HL-60 (cell line): Measurements from ENCODE around the gene CBX5.

Experiments used
- DNase-seq, 2 experiments: peaks; one replicate each; pipeline ENCODE4 v3.0.0-alpha.2; 2010 to 2020; ENCODE audit warnings: low read depth in 1 of 2, low spot score in 1 of 2
- H3K27ac ChIP-seq: fragments of 250-450 bp; sonication (Bioruptor Pico); replicated peaks from 2 replicates; pipeline ENCODE4 v1.5.1; 2020; ENCODE audit warnings: mild to moderate bottlenecking, moderate library complexity
- H3K27me3 ChIP-seq: fragments of 250-450 bp; sonication (Bioruptor Pico); 2 replicates; pipeline ENCODE4 v1.5.1; 2021; ENCODE audit warnings: mild to moderate bottlenecking, moderate library complexity; ENCODE audit not compliant: insufficient read depth, poor library complexity, severe bottlenecking
- H3K4me3 ChIP-seq: replicated peaks from 2 replicates; pipeline ENCODE4 v1.5.1; 2011; ENCODE audit warnings: mild to moderate bottlenecking, control low read depth, low read length; ENCODE audit not compliant: insufficient read depth
- CTCF ChIP-seq: IDR thresholded peaks from one replicate; pipeline ENCODE4 v1.5.1; 2011; ENCODE audit warnings: low read length, control low read depth, inconsistent platforms; ENCODE audit not compliant: insufficient read depth
- GABPA ChIP-seq: IDR thresholded peaks from 2 replicates; pipeline ENCODE4 v1.6.1; 2012; ENCODE audit warnings: low read depth
- POLR2AphosphoS5 ChIP-seq: IDR thresholded peaks from 2 replicates; pipeline ENCODE4 v1.6.1; 2012; ENCODE audit warnings: low read depth
- REST ChIP-seq: IDR thresholded peaks from 2 replicates; pipeline ENCODE4 v1.6.1; 2012; ENCODE audit warnings: low read depth; ENCODE audit not compliant: insufficient replicate concordance
- SPI1 ChIP-seq: IDR thresholded peaks from 2 replicates; pipeline ENCODE4 v1.6.1; 2012; ENCODE audit warnings: low read depth, mild to moderate bottlenecking, borderline replicate concordance

Gene CBX5

GRCh38 chr12:54253240-54253639 lies 26.7 kb downstream of the CBX5 start:
- H3K27me3 ChIP-seq, result no peaks in the 10 kb centered on the region
- no peak for DNase-seq
- H3K4me3 ChIP-seq, result no peak overlapping the region
- TF ChIP-seq GABPA (no peak), REST (no peak), POLR2AphosphoS5 (no peak), CTCF (no peak), SPI1 (no peak)
- no peak overlapping the region for H3K27ac ChIP-seq

GRCh38 chr12:54251667-54252284 lies 28.1 kb downstream of the CBX5 start:
- TF ChIP-seq REST (no peak), CTCF (peak; percentile 35), POLR2AphosphoS5 (no peak)

GRCh38 chr12:54249489-54249888 lies 30.4 kb downstream of the CBX5 start:
- Histone ChIP-seq H3K4me3 (no peak overlapping the region), H3K27me3 (no peaks in the 10 kb centered on the region), H3K27ac (no peak overlapping the region)
- DNase-seq, result no peak
- no peak for TF ChIP-seq POLR2AphosphoS5
- TF ChIP-seq REST, result no peak
- no peak for TF ChIP-seq SPI1
- TF ChIP-seq CTCF, result no peak
- TF ChIP-seq GABPA, result no peak

More at GRCh38 chr12:54251667-54252284, 28.1 kb downstream of the CBX5 start:
- no peaks in the 10 kb centered on the region for H3K27me3 ChIP-seq
- H3K27ac ChIP-seq, result no peak overlapping the region
- H3K4me3 ChIP-seq, result no peak overlapping the region
- peak in 1 of 2 experiments; percentile 22 for DNase-seq
